K562 (cell line): Measurements from ENCODE around the gene AHSA1. TPM values are rescaled to one million over a fixed set of nuclear protein-coding genes. Genes with fewer than 3 reads are reported as not detected.
A peak's percentile ranks its signal among the peaks of the same experiment; 100 is the strongest.

Experiments
- BCOR ChIP-seq: fragments of 450-650 bp; IDR thresholded peaks from 2 replicates; pipeline ENCODE4 v1.6.1; 2016
- CHD1 ChIP-seq: fragments of 200-600 bp; sonication (generic); IDR thresholded peaks from one replicate; pipeline ENCODE4 v1.6.1; 2012; ENCODE audit warnings: mild to moderate bottlenecking, moderate library complexity, low read length, inconsistent platforms
- CXXC5 ChIP-seq: fragments of 250-450 bp; sonication (Bioruptor Pico); IDR thresholded peaks from 2 replicates; pipeline ENCODE4 v1.8.0; 2022; ENCODE audit warnings: inconsistent platforms, mild to moderate bottlenecking, moderate library complexity
- ETS2 ChIP-seq: IDR thresholded peaks from 2 replicates; pipeline ENCODE4 v1.6.1; 2016; ENCODE audit warnings: borderline replicate concordance, missing genetic modification characterization, mild to moderate bottlenecking, moderate library complexity, missing compliant biosample characterization; ENCODE audit not compliant: poor library complexity, severe bottlenecking
- GATAD2B ChIP-seq: fragments of 450-650 bp; IDR thresholded peaks from 2 replicates; pipeline ENCODE4 v1.6.1; 2017; ENCODE audit warnings: mild to moderate bottlenecking, borderline replicate concordance
- POLR2G ChIP-seq: fragments of 200-400 bp; formaldehyde crosslinking; IDR thresholded peaks from 2 replicates; pipeline ENCODE4 v1.6.1; 2017; ENCODE audit warnings: low read depth, mild to moderate bottlenecking, antibody characterized with exemption, low read length, moderate library complexity
- RBBP5 ChIP-seq: fragments of 200-600 bp; sonication (generic); IDR thresholded peaks from 2 replicates; pipeline ENCODE4 v1.6.1; 2012; ENCODE audit warnings: borderline replicate concordance, mild to moderate bottlenecking, low read length, control low read depth, inconsistent platforms; ENCODE audit not compliant: insufficient read depth, poor library complexity, severe bottlenecking
- SIN3B ChIP-seq: fragments of 450-650 bp; IDR thresholded peaks from 2 replicates; pipeline ENCODE4 v1.6.1; 2017; ENCODE audit warnings: low read depth, mild to moderate bottlenecking, moderate library complexity
- SMC3 ChIP-seq: conservative IDR thresholded peaks from 2 replicates; pipeline ENCODE4 v1.6.1; 2011; ENCODE audit warnings: low read depth, low read length, improper control_type of control experiment; ENCODE audit not compliant: insufficient read depth
- polyA plus RNA-seq, 8 experiments: library from polyadenylated mRNA; depleted of rRNA in 4 of 8; stranded (reverse) in 5 of 8; unstranded in 3 of 8; fragments of >200 nt; fragmentation: Nextera tagmentation in 2 of 8; fragmentation: Illumina TruSeq in 1 of 8; extraction: Ambion mirVana in 2 of 8; extraction: Trizol in 1 of 8; gene quantifications; 2 replicates each; pipeline versions ENCODE4 v1.2.1 to v1.2.3, GENCODE V29; 2011 to 2014; ENCODE audit warnings: inconsistent platforms in 1 of 8, missing spikeins in 1 of 8
- total RNA-seq, 7 experiments: library from RNA; depleted of rRNA in 6 of 7; stranded (reverse); fragments of >200 nt in 6 of 7; fragmentation: Illumina TruSeq in 2 of 7; extraction: Trizol in 2 of 7; gene quantifications; 2 replicates each; pipeline versions ENCODE4 v1.2.1 to v1.2.3, GENCODE V29; 2011 to 2021; ENCODE audit warnings: low replicate concordance in 1 of 7
- TF ChIP-seq, protein P1 (sequence below): fragments of 250-450 bp; sonication (Bioruptor Pico); IDR thresholded peaks from 2 replicates; pipeline ENCODE4 v1.5.0; 2022; ENCODE audit warnings: mild to moderate bottlenecking
- TF ChIP-seq, protein P2 (sequence below): fragments of 150-350 bp; IDR thresholded peaks from 2 replicates; pipeline ENCODE4 v1.6.1; 2014; ENCODE audit warnings: low read depth, mild to moderate bottlenecking, low read length, borderline replicate concordance
- TF ChIP-seq, protein P3 (sequence below): fragments of 200-800 bp; sonication (Bioruptor generic); IDR thresholded peaks from 2 replicates; pipeline ENCODE4 v1.6.1; 2017; ENCODE audit warnings: missing genetic modification characterization, missing compliant biosample characterization
- TF ChIP-seq, protein P4 (sequence below): fragments of 250-450 bp; sonication (Bioruptor Pico); IDR thresholded peaks from 2 replicates; pipeline ENCODE4 v1.8.0; 2022; ENCODE audit warnings: moderate library complexity, mild to moderate bottlenecking, inconsistent platforms
- TF ChIP-seq, protein P5 (sequence below): fragments of 450-650 bp; IDR thresholded peaks from 2 replicates; pipeline ENCODE4 v1.6.1; 2017; ENCODE audit warnings: mild to moderate bottlenecking, moderate library complexity

AHSA1 gene
- total and polyA plus RNA-seq, 9 of the 15 experiments (the other 6 are each of a cell fraction or from before 2014, with no cell fraction given), result 41.4 to 317 (median 184) TPM

DNA sequence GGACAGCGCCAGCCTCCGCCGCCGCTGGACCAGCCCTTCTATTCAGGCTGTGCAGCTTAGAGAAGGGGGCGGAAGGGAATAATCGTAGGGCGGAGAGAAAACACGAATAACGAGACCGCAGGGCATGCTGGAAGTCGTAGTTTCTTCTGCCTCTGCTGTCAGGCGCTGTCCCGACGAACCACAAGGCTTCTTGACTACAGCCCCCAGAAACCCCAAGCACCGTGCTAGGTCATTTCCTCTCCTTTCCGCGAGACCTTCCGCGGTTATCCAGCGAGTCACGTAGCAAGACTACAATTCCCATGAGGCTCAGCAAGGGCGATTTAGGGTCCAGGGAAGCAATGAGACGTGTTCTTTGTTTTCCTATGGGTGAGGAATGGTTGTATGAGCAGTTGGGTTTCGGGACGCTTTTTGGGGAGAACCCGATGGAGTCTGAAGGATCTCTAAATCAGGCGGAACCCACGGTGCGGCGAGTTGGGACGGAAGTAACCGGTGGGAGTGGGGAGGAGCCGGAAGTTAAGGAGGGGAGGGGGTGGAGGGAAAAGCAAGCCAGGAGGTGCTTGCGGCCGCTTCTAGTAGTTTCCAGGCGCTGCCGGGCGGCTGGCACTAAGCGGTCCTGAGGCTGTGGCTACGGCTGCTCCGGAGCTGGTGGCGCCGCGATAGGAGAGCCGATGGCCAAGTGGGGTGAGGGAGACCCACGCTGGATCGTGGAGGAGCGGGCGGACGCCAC is at the start of gene AHSA1, which contains the start of gene VIPAS39 (continued):
- TF ChIP-seq, protein P1, sequence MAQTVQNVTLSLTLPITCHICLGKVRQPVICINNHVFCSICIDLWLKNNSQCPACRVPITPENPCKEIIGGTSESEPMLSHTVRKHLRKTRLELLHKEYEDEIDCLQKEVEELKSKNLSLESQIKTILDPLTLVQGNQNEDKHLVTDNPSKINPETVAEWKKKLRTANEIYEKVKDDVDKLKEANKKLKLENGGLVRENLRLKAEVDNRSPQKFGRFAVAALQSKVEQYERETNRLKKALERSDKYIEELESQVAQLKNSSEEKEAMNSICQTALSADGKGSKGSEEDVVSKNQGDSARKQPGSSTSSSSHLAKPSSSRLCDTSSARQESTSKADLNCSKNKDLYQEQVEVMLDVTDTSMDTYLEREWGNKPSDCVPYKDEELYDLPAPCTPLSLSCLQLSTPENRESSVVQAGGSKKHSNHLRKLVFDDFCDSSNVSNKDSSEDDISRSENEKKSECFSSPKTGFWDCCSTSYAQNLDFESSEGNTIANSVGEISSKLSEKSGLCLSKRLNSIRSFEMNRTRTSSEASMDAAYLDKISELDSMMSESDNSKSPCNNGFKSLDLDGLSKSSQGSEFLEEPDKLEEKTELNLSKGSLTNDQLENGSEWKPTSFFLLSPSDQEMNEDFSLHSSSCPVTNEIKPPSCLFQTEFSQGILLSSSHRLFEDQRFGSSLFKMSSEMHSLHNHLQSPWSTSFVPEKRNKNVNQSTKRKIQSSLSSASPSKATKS, result no peak
- TF ChIP-seq POLR2G (peak; percentile 90), SMC3 (no peak), BCOR (no peak), ETS2 (tag) (no peak), RBBP5 (peak; percentile 52), CXXC5 (CRISPR knock-in tag) (peak; percentile 78), GATAD2B (no peak), SIN3B (0 out of 2 replicates have a peak, but pooled peaks have one; percentile 11), CHD1 (no peak)
- TF ChIP-seq, protein P2, sequence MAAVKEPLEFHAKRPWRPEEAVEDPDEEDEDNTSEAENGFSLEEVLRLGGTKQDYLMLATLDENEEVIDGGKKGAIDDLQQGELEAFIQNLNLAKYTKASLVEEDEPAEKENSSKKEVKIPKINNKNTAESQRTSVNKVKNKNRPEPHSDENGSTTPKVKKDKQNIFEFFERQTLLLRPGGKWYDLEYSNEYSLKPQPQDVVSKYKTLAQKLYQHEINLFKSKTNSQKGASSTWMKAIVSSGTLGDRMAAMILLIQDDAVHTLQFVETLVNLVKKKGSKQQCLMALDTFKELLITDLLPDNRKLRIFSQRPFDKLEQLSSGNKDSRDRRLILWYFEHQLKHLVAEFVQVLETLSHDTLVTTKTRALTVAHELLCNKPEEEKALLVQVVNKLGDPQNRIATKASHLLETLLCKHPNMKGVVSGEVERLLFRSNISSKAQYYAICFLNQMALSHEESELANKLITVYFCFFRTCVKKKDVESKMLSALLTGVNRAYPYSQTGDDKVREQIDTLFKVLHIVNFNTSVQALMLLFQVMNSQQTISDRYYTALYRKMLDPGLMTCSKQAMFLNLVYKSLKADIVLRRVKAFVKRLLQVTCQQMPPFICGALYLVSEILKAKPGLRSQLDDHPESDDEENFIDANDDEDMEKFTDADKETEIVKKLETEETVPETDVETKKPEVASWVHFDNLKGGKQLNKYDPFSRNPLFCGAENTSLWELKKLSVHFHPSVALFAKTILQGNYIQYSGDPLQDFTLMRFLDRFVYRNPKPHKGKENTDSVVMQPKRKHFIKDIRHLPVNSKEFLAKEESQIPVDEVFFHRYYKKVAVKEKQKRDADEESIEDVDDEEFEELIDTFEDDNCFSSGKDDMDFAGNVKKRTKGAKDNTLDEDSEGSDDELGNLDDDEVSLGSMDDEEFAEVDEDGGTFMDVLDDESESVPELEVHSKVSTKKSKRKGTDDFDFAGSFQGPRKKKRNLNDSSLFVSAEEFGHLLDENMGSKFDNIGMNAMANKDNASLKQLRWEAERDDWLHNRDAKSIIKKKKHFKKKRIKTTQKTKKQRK, result no peak
- TF ChIP-seq, protein P3, sequence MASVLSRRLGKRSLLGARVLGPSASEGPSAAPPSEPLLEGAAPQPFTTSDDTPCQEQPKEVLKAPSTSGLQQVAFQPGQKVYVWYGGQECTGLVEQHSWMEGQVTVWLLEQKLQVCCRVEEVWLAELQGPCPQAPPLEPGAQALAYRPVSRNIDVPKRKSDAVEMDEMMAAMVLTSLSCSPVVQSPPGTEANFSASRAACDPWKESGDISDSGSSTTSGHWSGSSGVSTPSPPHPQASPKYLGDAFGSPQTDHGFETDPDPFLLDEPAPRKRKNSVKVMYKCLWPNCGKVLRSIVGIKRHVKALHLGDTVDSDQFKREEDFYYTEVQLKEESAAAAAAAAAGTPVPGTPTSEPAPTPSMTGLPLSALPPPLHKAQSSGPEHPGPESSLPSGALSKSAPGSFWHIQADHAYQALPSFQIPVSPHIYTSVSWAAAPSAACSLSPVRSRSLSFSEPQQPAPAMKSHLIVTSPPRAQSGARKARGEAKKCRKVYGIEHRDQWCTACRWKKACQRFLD (CRISPR knock-in tag), result peak; percentile 79
- TF ChIP-seq, protein P4, sequence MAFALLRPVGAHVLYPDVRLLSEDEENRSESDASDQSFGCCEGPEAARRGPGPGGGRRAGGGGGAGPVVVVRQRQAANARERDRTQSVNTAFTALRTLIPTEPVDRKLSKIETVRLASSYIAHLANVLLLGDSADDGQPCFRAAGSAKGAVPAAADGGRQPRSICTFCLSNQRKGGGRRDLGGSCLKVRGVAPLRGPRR (CRISPR knock-in tag), result no peak
- TF ChIP-seq, protein P5, sequence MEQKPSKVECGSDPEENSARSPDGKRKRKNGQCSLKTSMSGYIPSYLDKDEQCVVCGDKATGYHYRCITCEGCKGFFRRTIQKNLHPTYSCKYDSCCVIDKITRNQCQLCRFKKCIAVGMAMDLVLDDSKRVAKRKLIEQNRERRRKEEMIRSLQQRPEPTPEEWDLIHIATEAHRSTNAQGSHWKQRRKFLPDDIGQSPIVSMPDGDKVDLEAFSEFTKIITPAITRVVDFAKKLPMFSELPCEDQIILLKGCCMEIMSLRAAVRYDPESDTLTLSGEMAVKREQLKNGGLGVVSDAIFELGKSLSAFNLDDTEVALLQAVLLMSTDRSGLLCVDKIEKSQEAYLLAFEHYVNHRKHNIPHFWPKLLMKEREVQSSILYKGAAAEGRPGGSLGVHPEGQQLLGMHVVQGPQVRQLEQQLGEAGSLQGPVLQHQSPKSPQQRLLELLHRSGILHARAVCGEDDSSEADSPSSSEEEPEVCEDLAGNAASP, result no peak
